Measurements from ENCODE around the gene ZNF275.

ZNF275 gene

GRCh38 chrX:153307276-153308178, 26.4 kb upstream of the ZNF275 start:
- Histone ChIP-seq H3K36me3 (replicated peaks) (no peaks in the 10 kb centered on the region), H3K27me3 (replicated peaks) (no peaks in the 10 kb centered on the region), H3K4me3 (ENCODE audit: low read depth, low read length) (no peak overlapping the region), H3K27ac (no peak overlapping the region)
- TF ChIP-seq, protein P1, sequence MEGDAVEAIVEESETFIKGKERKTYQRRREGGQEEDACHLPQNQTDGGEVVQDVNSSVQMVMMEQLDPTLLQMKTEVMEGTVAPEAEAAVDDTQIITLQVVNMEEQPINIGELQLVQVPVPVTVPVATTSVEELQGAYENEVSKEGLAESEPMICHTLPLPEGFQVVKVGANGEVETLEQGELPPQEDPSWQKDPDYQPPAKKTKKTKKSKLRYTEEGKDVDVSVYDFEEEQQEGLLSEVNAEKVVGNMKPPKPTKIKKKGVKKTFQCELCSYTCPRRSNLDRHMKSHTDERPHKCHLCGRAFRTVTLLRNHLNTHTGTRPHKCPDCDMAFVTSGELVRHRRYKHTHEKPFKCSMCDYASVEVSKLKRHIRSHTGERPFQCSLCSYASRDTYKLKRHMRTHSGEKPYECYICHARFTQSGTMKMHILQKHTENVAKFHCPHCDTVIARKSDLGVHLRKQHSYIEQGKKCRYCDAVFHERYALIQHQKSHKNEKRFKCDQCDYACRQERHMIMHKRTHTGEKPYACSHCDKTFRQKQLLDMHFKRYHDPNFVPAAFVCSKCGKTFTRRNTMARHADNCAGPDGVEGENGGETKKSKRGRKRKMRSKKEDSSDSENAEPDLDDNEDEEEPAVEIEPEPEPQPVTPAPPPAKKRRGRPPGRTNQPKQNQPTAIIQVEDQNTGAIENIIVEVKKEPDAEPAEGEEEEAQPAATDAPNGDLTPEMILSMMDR (IDR thresholded peaks at IDR 0.05; ENCODE audit: low read depth, low read length, missing control alignments) = no peak
- no peak for DNase-seq
- in situ Hi-C loops (cut with HindIII; ENCODE audit: low pct_ligation_motif_present, low sequenced_read_pairs) = no loop called here

- H3K4me3 ChIP-seq (ENCODE audit: low read depth, low read length) = no peak overlapping the region
These were observed 23.1 kb upstream of the ZNF275 start for GRCh38 chrX:153310901-153311300.

DNA sequence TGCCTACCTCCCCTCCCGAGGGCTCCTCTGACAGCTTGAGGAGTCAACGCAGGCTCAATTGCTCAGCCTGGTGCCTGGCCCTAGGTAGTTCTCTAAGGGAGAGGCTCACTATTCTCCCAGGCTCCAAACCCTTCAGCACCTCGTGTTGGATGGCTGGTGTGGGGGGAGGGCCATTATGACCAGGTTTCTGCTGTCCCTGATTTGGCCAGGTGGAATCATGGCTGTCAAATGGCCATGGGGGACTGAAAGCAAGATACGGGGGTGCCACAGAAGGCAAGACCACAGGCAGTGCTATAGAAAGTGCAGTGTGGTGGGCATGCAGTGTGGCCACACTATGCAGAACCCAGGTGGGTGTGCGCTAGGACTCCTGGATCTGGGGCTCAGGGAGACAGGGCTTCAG, 21.9 kb upstream of the ZNF275 start:
- no peaks in the 10 kb centered on the region for H3K36me3 ChIP-seq (replicated peaks)
- H3K4me3 ChIP-seq (ENCODE audit: low read depth, low read length) = no peak overlapping the region
- DNase-seq = no peak
- in situ Hi-C loops (cut with HindIII; ENCODE audit: low pct_ligation_motif_present, low sequenced_read_pairs) = no loop called here
- no peaks in the 10 kb centered on the region for H3K27me3 ChIP-seq (replicated peaks)
- H3K27ac ChIP-seq = no peak overlapping the region
- TF ChIP-seq, protein P1 (IDR thresholded peaks at IDR 0.05; ENCODE audit: low read depth, low read length, missing control alignments) = no peak

More at GRCh38 chrX:153310901-153311300, 23.1 kb upstream of the ZNF275 start:
- Histone ChIP-seq H3K27me3 (replicated peaks) (no peaks in the 10 kb centered on the region), H3K36me3 (replicated peaks) (no peaks in the 10 kb centered on the region), H3K27ac (no peak overlapping the region)
- in situ Hi-C loops (cut with HindIII; ENCODE audit: low pct_ligation_motif_present, low sequenced_read_pairs) = no loop called here
- TF ChIP-seq, protein P1 (IDR thresholded peaks at IDR 0.05; ENCODE audit: low read depth, low read length, missing control alignments) = no peak
- DNase-seq = no peak

GRCh38 chrX:153312842-153313241, 21.1 kb upstream of the ZNF275 start:
- Histone ChIP-seq H3K36me3 (replicated peaks) (no peaks in the 10 kb centered on the region), H3K27ac (no peak overlapping the region), H3K27me3 (replicated peaks) (no peaks in the 10 kb centered on the region), H3K4me3 (ENCODE audit: low read depth, low read length) (no peak overlapping the region)
- no peak for DNase-seq
- in situ Hi-C loops (cut with HindIII; ENCODE audit: low pct_ligation_motif_present, low sequenced_read_pairs) = no loop called here
- TF ChIP-seq, protein P1 (IDR thresholded peaks at IDR 0.05; ENCODE audit: low read depth, low read length, missing control alignments) = no peak

- DNase-seq = no peak
- in situ Hi-C loops (cut with HindIII; ENCODE audit: low pct_ligation_motif_present, low sequenced_read_pairs) = no loop called here
- TF ChIP-seq, protein P1 (IDR thresholded peaks at IDR 0.05; ENCODE audit: low read depth, low read length, missing control alignments) = no peak
- Histone ChIP-seq H3K4me3 (ENCODE audit: low read depth, low read length) (no peak overlapping the region), H3K27ac (no peak overlapping the region), H3K27me3 (replicated peaks) (peaks cover 7% of the 10 kb centered on the region), H3K36me3 (replicated peaks) (no peaks in the 10 kb centered on the region)
These were observed 16.6 kb upstream of the ZNF275 start for GRCh38 chrX:153317306-153317705.

Measured in brain microvascular endothelial cell (primary cell).